ENCODE measurements around the gene NNT.
"Not testable (repeated sequence)": the region's sequence is repeated elsewhere in the genome, so short reads cannot be mapped to it uniquely, and the experiment has no call there.

Gene NNT

GRCh38 chr5:43583724-43584123 lies 19.3 kb upstream of the NNT start:
- no peak for DNase-seq (ENCODE audit: low read depth)

DNA sequence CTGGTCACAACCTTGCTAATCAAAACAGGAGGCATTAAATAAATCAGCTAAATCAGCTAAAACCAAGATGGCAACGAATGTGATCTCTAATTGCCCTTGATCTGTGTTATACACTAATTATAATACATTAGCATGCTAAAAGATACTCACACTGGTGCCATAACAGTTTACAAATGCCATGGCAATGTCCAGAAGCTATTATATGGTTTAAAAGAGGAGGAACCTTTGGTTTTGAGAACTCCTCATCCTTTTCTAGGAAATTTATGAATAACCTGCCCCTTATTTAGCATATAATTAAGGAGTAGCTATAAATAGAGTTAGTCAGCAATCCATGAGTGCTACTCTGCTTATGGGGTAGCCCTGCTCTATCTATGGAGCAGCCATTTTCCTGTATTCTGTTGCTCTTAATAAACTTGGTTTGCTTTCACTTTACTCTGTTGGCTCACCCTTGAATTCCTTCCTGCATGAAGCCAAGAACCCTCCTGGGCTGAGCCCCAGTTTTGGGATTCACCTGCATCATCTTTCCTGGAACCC lies 18.7 kb upstream of the NNT start:
- no peak for DNase-seq (ENCODE audit: low read depth)

DNA sequence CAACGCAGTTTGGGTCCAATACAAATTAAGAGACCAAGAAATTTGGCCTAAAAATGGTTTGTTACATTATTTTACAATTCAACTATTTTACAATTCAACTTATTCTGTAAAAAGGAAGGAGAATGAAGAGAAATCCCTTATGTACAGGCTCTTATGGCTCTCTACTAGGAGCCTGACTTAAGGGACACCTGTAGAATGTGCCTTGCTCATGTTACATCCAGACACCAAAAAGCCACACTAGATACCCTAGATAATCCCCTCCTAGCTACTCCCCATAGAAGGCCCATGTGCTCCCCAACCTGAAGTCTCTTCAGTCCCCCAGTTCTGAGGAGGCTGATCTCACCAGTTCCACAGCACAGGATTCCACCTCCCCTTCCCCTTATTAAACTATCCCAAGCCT lies 14.1 kb upstream of the NNT start:
- no peak for DNase-seq (ENCODE audit: low read depth)

GRCh38 chr5:43589310-43589709 lies 13.7 kb upstream of the NNT start:
- no peak for DNase-seq (ENCODE audit: low read depth)

DNA sequence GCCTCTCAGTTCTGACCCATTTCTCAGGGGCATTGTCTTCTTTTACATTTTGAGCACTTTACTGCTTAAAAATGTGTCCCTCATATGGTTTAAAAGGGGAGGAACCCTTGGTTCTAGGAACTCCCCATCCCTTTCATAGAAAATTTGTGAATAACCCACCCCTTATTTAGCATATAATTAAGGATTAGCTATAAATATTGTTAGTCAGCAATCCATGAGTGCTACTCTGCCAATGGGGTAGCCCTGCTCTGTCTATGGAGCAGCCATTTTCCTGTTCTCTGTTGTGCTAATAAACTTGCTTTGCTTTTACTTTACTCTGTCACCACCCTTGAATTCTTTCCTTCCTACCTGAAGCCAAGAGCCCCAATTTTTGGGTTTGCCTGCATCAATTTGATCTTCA lies 12.3 kb upstream of the NNT start:
- no peak for DNase-seq (ENCODE audit: low read depth)

DNA sequence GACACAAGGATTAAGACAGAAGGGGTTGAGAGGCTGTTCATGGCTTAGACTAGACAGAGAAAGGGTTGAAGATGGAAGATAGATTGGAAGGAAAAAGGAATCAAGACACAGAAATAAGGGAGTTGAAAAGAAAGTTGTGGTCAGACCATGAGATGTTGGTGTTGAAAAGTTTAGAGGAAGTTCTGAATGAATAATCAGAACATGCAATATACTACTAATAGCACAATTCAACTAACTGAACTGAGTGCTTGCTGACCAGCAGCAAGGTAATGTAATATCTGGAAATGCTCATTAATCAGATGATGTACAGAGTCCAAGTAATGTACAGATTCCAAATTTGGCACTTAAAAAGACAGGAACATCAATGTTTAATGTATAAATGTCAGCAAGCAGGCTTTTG lies 10.6 kb upstream of the NNT start:
- no peak for DNase-seq (ENCODE audit: low read depth)

GRCh38 chr5:43598927-43599326 lies 4.1 kb upstream of the NNT start:
- not testable (repeated sequence) for DNase-seq (ENCODE audit: low read depth)

- peak; percentile 78 for DNase-seq (ENCODE audit: low read depth)
These were observed 1.3 kb upstream of the NNT start for GRCh38 chr5:43601454-43602260.

DNA sequence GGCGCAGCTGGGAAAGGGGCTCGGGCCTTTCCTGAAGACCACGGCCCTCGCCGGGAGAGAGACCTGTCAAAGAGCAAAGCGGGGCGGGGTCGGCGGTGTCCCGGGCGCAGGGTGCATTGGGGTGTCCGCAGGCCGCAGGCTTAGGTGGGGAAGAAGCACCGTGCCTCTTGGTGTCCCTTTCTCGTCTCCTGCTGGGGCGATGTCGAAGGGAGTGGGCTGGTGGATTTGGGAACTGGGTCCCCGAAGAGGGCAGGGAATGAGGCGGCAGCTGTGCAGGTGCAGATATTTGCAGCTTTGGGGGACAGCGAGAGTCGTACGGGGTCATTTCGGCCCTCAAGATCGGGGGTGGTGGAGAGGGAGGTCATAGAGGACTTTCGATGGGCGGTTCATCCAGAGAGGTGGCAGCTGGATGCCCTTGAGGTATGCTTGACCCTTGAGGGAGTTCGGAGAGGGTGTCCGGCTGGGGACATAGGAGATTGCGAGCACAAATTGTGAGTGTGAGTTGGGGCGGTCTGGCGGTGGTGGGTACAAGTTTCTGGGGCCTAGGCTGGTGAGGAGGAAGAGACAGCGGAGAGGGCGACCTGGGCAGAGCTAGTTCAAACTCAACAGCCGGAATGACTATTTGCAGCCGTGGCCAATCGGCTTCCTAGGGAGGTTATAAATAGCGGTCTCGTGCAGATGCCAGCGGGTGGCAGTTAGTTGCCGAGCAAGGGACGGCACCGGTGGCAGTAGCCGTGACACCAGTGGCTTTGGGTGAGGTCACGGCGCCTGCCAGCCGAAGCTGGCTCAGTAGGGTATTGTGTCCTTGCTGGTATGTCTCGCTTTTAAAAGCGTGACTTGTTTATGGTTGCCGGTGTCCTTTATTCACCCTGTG lies 601 bp downstream of the NNT start:
- DNase-seq (ENCODE audit: low read depth): peak; percentile 65

DNA sequence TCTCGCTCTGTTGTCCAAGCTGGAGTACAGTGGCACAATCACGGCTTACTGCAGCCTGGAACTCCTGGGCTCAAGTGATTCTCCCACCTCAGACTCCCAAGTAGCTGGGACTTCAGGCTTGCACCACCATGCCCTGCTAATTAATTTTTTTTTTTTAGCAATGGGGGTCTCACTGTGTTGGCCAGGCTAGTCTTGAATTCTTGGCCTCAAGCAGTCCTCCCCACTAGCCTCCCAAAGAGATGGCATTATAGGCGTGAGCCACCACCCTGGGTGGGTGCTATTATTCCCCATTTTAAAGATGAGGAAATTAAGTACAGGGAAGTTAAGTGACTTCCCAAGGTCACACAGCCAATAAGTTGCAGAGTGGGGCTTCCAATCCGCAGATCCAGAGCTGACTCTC lies 1.7 kb downstream of the NNT start:
- DNase-seq (ENCODE audit: low read depth): no peak

- no peak for DNase-seq (ENCODE audit: low read depth)
These were observed 3.4 kb downstream of the NNT start for GRCh38 chr5:43606351-43606750.

GRCh38 chr5:43608406-43608805 lies 5.4 kb downstream of the NNT start:
- DNase-seq (ENCODE audit: low read depth): no peak

- DNase-seq (ENCODE audit: low read depth): peak; percentile 23
These were observed 6.8 kb downstream of the NNT start for GRCh38 chr5:43609752-43610151.

DNA sequence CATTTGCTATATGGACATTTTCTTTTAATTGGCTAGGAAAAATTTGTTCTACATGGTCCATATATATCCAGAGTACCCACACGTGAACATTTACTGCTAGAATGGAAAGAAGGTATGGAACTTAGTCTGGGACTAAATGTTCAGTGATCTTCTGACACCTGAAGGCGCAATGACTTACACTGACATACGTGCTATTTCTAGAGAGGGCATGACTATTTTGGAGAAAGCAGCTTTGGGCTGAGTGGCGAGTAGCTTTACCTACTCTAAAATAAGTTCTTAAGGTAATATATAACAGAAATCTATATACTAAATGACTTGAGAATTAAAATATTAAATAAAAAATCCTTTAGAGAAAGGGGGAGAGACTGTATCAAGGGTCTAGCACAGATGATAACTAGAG lies 10.4 kb downstream of the NNT start:
- no peak for DNase-seq (ENCODE audit: low read depth)

- no peak for DNase-seq (ENCODE audit: low read depth)
These were observed 12.6 kb downstream of the NNT start for GRCh38 chr5:43615445-43616184.

GRCh38 chr5:43616535-43616934 lies 13.6 kb downstream of the NNT start:
- no peak for DNase-seq (ENCODE audit: low read depth)

GRCh38 chr5:43619380-43619779 lies 16.4 kb downstream of the NNT start:
- no peak for DNase-seq (ENCODE audit: low read depth)

DNA sequence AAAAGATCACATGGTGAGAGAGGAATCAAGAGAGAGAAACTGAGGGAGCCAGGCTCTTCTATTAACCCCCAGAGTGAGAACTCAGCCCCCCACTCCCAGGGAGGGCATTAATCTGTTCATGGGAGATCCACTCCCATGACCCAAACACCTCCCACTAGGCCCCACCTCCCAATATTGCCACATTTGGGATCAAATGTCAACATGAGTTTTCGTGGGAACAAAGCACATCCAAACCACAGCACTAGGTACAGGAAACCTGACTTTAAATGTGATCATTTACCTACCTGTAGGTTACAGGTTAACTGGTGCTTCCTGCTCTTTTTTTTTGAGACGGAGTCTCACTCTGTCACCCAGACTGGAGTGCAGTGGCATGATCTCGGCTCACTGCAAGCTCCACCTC lies 16.9 kb downstream of the NNT start:
- DNase-seq (ENCODE audit: low read depth): no peak

GRCh38 chr5:43620944-43621505 lies 18.0 kb downstream of the NNT start:
- DNase-seq (ENCODE audit: low read depth): no peak

DNA sequence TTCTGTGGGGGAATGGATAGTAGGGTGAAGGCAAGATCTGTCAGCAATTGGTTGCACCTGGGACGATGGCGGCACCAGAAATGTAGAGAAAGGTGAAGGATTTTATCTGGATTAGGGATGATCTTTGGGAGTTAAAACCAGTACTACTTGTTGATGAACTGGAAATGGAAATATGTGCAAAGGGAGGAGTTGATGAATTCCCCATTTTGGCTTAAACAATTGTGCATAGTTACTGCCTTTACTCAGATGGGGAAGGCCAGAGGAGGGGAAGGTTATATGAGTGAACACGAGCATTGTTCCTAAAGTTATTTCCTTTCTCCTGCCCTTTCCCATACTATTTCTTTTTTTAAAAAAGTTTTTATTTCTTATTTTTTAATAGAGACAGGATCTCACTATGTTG lies 19.1 kb downstream of the NNT start:
- DNase-seq (ENCODE audit: low read depth): no peak

- DNase-seq (ENCODE audit: low read depth): no peak
These were observed 20.2 kb downstream of the NNT start for GRCh38 chr5:43623048-43623680.

DNA sequence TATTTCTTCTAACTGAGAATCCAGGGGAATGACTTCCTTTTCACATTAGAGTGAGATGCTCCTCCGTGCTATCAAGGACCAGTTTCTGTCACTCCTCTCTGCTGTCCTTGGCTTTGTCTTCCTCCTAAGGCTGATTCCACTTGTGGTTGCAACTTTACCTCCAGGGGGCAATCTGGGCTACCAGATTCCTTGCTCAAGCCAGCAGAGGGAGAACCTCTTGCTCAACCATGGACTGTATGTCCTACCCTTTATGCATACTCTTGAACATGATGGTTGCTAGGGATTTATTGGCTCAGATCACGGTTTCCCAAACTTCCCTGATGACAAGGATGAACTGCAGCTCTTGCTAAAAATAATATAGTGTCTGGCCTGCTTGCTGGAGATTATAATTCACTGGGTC lies 24.0 kb downstream of the NNT start:
- peak; percentile 75 for DNase-seq (ENCODE audit: low read depth)
